GM18909 (cell line): ENCODE measurements around the gene NEDD1.
A peak's percentile ranks its signal among the peaks of the same experiment; 100 is the strongest.

Source experiments
- ATAC-seq: cut with Tn5 transposase; IDR thresholded peaks from one replicate; pipeline ENCODE4 v1.9.1; 2021; ENCODE audit warnings: mild to moderate bottlenecking; ENCODE audit not compliant: unreplicated experiment, poor library complexity

NEDD1 gene, protein sequence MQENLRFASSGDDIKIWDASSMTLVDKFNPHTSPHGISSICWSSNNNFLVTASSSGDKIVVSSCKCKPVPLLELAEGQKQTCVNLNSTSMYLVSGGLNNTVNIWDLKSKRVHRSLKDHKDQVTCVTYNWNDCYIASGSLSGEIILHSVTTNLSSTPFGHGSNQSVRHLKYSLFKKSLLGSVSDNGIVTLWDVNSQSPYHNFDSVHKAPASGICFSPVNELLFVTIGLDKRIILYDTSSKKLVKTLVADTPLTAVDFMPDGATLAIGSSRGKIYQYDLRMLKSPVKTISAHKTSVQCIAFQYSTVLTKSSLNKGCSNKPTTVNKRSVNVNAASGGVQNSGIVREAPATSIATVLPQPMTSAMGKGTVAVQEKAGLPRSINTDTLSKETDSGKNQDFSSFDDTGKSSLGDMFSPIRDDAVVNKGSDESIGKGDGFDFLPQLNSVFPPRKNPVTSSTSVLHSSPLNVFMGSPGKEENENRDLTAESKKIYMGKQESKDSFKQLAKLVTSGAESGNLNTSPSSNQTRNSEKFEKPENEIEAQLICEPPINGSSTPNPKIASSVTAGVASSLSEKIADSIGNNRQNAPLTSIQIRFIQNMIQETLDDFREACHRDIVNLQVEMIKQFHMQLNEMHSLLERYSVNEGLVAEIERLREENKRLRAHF

DNA sequence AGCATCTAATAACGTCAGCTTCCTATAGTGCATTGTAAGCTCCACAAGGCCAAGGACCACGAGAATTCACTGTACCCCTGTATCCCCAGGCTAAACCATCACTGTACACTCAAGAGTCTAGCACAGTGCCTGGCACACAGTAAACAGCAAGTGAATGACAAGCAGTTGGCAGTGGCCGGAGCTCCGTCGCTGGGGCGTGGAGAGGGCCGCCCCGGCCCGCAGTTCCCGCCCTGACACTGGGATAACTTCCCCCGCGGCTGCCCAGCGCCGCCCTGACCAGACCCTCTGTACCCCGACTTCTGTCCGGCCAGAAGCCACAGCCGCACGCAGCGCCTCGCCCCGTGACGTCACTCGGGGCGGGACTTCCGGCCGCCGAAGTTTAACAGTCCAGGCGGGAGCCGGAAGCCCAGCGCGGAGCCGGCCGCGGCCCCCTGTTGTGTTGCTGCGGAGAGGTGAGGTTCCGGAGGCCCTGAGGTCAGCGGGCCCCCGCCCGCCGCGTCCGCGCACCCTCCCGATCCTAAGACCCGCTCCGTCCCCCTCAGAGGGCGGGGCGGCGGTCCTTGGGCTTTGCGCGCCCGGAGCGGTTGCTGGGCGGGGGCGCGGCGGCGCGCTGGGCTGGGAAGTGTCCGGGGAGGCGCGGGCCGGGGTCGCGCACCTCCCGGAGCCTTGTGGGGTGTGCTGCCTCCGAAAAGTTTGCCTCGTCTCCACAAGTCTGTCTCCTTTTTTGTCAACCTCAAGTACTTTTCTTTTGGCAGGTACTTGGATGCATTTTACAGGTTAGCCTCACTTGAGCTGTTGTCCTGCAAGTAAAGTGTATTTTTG lies at the start of gene NEDD1:
NEDD1 (plus strand) TSS at position 409 of the 822 bp plus-strand sequence. CDS start 2,503 bp downstream, outside the sequence.
- ATAC-seq = peak; percentile 96

DNA sequence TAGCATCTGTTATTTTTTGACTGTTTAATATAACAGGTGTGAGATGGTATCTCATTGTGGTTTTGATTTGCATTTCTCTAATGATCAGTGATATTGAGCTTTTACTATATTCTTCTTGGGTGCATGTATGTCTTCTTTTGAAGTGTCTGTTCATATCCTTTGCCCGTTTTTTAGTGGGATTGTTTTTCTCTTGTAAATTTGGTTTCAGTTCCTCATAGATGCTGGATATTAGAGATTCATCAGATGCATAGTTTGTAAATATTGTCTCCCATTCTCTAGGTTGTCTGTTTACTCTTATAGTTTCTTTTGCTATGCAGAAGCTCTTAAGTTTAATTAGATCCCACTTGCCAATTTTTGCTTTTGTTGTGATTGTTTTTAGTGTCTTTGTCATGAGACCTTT lies 48.9 kb upstream of the NEDD1 start:
- no peak for ATAC-seq

DNA sequence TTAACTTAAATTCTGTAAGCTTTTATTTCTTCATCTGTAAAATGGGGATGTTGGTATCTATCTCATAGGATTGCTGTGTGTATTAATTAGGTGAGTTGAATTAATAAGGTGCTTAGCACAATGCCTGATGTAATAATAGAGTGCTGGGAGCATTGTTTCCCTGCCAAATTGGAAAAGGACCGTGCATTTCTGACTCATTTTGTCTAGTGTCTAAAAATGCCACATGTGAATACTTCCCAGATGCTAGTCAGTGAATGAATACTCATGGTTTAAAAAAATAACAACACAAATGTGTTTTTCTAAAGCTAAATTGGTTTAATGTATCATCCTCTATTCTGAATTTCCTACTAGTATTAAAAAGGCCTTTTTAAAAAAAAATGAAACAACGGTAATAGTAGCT lies 45.4 kb upstream of the NEDD1 start:
- no peak for ATAC-seq

DNA sequence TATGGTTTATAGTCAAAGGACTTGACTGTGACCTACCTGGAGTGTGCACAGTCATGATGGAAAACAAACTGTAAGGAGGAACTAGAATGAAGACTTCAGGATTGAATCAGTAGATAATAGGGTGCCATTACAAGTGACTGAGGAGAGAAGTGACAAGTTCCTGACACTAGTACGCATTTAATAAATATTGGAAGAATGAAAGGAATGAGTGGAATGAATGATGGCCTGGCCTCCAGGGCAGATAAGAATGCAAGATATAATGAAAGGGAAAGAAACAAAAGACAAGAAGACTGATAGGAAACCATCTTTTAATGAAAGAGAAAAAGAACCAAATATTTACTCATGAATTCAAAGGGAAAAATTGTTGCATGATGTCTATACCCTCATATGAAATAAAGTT lies 44.7 kb upstream of the NEDD1 start:
- no peak for ATAC-seq

DNA sequence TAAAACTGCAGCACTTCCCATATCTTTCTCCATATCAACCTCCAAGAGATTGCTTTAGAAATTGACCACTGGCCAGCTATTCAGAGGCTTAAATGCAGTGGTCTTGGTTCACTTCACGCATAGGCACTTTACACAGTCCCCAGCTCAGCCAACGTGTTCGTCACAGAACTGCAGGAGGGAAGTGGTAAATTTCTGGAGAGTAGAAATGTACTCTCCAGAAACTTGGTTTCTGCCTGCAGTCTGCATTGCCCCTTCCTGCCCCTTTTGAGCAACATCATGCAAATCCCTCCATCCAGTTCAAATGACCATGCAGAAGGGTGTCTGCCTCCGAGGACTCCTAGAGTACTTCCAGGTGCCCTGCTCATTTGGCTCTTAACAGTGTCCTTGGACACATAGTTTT lies 42.7 kb upstream of the NEDD1 start:
- no peak for ATAC-seq

DNA sequence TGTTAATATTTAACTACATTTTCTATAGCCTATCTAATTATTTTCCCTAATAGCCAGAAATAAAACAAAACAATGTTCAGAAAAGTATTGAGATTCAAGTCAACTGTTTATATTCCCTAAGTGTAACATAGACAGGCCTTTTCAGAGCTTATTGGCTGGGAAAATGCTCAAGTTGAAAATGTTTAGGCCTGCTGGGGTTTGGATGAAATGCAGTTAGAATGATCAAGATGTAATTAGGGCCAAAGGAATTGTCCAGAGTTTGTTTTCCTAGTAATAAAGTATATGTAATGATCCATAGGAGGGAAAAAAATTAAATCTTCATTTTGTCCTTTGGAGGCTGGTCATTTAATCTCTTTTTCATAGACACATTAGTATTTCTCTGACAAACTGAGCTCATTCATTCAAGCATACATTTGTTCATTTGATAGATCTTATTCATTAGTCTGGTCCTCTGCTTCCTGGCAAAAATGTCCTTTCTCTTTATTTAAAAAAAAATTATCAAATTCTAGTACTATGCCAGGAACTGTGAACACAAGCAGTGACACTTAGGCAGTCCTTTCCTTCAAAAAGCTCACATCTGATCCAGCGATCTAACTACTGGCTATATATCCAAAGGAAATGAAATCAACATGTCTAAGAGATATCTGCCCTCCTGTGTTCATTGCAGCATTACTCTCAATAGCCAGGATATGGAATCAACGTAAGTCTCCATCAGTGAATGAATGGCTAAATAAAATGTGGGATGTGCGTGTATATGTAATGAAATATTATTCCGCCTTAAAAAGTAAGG lies 40.1 kb upstream of the NEDD1 start:
- ATAC-seq = no peak

DNA sequence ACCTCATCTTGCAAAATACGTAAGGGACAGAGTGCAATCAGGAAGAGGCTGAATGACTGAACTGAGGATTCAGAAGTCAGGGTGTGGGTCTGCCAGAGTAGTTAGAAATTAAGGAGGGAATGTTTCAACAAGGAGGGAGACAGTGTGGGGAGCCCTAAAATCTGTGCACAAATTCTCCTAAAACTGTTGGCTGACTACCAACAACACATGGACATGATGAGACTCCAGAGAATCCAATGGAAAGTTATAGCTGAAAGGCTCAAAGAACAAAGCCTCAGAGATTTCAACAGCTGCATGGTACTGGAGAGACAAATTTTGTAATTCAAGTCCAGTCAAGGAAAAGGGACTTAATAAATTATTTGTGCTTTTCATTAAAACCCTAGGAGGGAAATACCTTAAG lies 36.1 kb upstream of the NEDD1 start:
- ATAC-seq = no peak

DNA sequence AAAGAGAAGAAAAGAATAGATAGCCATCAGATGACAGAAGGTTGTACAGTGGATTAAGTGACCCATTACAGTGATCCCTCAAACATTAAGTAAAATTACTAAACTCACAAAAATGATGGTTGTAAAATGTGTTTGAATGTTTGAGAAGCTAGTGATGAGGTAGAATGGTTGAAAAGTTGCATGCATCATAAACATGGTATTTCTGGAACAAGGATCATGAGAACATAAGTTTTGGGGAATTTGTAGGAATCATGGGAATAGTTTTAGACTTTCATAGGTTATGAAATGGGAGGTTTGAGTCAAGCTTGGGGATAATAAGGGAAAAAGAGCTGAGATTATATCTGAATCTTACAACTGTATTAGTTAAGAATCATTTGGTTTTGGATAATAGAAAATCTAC lies 34.1 kb upstream of the NEDD1 start:
- ATAC-seq = no peak

DNA sequence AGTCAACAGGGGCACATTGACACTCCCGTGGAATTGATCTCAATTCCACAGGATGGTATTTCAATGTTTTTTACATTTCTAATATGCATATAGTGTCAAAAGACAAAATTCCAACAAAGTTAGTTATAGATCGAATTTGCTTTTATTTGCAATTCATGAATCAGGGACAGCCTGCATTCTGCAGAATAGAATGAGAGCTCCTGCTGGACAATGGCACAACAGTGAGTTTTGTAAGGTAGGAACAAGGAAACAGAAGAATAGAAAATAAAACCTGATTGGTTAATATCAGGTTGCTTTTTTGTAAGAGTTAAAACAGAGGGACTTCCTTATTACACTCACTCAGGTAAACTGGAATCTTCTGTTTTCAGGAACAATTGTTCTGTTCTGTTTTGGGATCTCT lies 32.8 kb upstream of the NEDD1 start:
- no peak for ATAC-seq

DNA sequence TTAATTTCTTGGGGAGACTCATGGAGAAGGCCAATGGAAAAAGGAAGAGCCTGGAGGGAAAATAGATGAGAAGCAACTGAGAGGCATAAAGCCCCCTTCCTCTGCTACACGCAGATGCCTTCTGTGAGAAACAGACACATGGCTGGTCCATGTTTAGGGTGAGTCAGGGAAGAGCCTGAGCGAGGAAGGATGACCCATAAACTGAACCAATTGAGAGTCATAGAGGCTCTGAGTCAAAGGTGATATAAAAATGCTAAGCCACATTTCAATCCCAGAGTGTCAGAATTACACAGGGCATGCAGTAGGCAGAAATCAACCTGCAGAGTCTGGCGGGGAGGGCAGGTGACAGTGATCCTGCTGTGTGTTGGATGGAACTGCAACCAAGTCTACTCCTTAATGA lies 30.1 kb upstream of the NEDD1 start:
- ATAC-seq = no peak

DNA sequence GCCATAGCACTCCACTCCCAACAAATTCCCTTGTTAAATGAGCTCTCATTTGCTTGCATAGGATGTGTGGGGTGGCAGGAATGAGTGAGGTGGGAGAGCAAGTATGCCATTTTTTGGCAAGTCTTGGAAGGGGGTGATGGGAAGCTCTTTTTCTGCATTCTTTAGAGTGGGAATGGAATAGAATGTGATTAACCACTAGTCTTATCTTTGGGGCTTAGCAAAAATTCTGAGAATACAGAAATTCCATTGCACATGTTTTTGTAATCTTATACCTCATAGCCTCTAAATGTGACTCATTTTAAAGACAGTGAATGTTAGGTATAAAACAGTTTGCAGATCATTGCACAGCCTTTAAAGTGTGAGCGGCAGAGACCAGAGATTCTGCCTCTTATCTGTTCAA lies 28.4 kb upstream of the NEDD1 start:
- ATAC-seq = no peak

DNA sequence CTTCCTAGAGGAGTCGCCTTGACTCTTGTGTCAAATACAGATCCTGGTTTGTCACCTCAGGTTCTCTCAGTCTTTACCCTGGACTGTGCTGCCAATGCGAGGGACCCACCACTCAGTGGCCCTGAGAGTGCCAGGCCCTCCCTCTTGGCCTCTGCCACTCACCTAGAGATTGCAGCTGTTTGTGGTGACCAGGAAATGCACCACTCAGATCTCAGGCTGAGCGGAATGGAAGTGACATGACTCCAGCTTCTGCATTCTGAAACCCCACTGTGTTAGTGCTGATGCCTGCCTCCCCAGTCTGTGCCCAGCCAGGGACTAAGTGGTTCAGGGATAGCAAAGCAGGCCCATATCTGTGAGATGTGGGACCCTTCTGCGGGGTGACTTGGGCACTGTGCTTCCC lies 27.8 kb upstream of the NEDD1 start:
- no peak for ATAC-seq

DNA sequence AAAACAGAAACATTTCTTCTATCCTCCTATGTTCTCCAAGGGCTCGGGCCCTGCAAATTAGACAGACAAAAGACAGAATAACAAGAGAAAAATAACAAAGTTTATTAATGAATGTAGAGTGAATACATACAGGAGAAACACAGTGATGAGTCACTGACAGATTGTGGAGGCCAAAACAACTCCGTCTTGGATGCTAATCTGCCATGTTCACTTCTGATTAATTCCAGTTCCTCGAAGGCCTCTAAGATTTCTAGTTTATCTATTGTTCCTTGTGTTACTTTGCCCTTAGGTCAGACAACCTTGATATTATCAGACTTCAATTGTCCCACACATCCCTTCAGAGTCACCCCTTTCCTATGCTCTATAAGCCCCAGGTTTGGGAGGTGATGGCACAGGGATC lies 26.8 kb upstream of the NEDD1 start:
- no peak for ATAC-seq

DNA sequence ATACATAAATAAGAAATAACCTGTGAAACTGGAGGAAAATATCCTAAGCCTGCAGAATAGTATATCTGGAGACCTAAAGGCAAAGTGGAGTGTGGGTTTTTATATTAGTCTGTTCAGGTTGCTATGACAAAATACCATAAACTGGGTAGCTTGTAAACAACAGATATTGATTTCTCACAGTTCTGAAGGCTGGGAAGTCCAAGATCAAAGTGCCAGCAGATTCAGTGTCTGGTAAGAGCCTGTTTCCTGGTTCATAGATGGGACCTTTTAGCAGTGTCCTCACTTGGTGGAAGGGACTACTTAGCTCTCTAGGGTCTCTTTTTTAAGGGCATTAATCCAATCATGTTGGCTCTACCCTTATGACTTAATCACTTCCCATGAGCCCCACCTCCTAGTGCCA lies 25.4 kb upstream of the NEDD1 start:
- no peak for ATAC-seq

DNA sequence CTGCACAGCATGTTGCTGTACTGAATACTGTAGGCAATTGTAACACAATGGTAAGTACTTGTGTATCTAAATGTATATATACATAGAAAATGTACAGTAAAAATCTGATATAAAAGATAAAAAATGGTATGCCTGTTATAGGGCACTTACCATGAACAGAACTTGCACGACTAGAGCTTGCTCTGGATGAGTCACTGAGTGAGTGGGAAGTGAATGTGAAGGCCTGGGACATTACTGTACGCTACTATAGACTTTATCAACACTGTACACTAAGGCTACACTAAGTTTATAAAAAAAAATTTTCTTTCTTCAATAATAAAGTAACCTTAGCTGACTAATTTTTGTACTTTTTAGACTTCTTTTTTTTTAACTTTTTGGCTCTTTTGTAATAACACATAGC lies 24.2 kb upstream of the NEDD1 start:
- no peak for ATAC-seq

DNA sequence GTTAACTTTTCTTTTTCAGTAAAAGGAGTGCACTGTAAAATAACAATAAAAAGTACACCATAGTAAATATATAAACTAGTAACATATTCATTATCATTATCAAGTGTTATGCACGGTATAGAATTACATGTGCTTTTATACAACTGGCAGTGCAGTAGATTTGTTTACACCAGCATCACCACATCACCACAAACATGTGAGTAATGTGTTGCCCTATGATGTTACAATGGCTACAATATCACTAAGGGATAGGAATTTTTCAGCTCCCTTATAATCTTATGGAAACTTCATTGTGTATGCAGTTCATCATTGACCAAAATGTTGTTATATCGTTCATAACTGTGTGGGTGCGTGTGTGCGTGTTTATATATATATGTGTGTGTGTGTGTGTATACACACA lies 23.5 kb upstream of the NEDD1 start:
- ATAC-seq = no peak

DNA sequence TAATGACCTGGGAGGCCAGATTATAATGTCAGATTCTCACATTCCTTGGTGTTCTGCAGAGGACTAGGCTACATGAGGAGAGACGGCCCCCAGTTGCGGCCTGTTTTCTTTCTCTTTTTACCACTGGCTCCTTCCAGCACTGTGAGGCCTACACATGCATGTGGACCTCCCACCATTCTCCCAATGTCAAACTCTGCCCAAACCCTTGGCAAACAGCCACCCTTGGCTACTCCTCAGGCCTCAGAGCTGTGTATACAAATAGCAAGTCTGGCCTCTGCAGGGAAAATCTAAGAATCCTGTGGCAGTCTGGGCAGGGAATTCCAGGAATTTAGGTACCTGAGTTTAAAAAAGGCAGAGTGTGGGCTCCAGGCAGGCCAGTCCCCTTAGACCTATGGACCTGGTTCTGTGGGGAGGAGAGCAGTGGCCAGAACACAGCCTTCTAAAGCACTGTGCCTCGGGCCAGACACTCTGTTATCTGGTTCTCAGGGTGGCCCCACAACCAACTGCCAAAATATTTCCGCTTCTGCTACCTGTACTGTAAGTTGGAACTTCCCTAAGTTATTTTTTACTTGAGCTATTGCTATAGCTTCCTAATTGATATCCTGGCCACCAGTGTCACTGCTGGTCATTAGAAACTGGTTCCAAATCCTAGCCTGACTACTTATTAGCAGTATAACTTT lies 19.9 kb upstream of the NEDD1 start:
- ATAC-seq = no peak

DNA sequence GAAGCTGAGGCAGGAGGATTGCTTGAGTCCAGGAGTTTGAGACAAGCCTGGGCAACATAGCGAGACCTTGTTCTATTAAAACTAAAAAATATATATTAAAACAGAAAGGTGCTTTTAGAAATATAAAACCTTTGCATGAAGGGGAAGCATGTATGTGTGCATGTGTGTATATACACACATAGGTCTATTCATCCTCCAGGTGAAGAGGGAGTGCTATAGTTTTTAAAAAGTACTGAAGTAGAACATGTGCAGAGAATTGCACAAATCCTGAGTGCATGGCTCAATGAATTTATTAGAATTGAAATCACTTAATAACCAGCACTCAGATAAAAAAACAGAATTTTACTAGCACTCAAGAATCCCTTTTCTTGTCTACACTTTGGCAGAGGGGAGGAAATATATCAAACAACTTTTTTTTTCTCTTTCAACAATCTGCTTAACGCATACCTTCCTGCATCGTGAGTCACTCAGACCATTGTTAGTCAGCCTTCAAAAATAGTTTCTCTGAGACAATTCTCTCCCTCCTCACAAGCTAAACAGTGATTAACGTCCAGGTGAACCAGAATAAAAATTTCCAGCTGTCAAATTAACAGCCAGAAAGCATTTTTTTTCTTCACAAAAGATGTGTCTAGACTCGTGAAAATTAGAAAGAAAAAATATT lies 17.7 kb upstream of the NEDD1 start:
- no peak for ATAC-seq

DNA sequence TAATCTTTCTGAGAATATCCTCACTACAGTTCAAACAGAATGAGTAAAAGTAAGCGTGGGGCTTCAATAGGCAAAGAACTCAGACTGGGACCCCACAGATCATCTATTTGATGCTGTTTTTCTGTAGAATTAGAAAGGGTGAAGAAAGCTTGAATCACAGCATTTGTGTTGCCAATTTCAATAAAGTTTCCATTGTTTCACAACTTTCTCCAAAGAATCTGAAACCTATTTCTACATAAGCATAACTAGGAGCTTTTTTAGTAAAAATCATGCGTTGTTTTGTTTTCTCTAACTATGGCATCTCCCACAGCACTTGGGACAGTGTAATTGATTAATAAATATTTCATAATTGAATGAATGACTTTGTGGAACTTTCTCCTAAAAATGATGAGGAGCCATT lies 16.7 kb upstream of the NEDD1 start:
- no peak for ATAC-seq
